Panc1 (cell line): Measurements from ENCODE around the gene USB1. TPM values are rescaled to one million over a fixed set of nuclear protein-coding genes. Genes with fewer than 3 reads are reported as not detected.

Source experiments
- ATAC-seq: fragments of 200-7000 bp; cut with Tn5 transposase; 2 replicates; pipeline ENCODE4 v1.9.1; 2020; ENCODE audit warnings: mild to moderate bottlenecking, moderate library complexity
- BruUV-seq: library from RNA; stranded (reverse); fragments of 400-500 nt; replicated peaks from 2 replicates; lab custom pipeline; 2021; lab: Mats Ljungman, UMichigan
- CTCF ChIA-PET: fragments of 300-600 bp; sonication (Branson Sonifier 250); formaldehyde crosslinking; loops from one replicate; lab custom pipeline; 2022; ENCODE audit warnings: antibody characterized with exemption; lab: Charles Lee
- POLR2A ChIA-PET: fragments of 300-600 bp; sonication (Branson Sonifier 250); formaldehyde crosslinking; loops from one replicate; lab custom pipeline; 2022; ENCODE audit warnings: antibody characterized with exemption; lab: Charles Lee
- DNase-seq: peaks from one replicate; pipeline ENCODE4 v3.0.0-alpha.2; 2010; ENCODE audit warnings: low read depth, low spot score
- H3K27ac ChIP-seq: 2 replicates; pipeline ENCODE4 v1.5.1; 2011; ENCODE audit warnings: mild to moderate bottlenecking, low read length, inconsistent platforms
- H3K27me3 ChIP-seq: fragments of 200-500 bp; sonication (Bioruptor generic); 2 replicates; pipeline ENCODE4 v1.6.0; 2014; ENCODE audit warnings: low read length, inconsistent platforms; ENCODE audit not compliant: control insufficient read depth, insufficient read depth
- H3K36me3 ChIP-seq: fragments of 200-500 bp; sonication (Bioruptor generic); 2 replicates; pipeline ENCODE4 v1.5.1; 2014; ENCODE audit warnings: inconsistent platforms, mild to moderate bottlenecking, low read length, moderate library complexity; ENCODE audit not compliant: control insufficient read depth, insufficient read depth
- H3K4me1 ChIP-seq: 2 replicates; pipeline ENCODE4 v1.5.1; 2011; ENCODE audit warnings: inconsistent platforms, mild to moderate bottlenecking, low read length, moderate library complexity; ENCODE audit not compliant: control insufficient read depth, insufficient read depth
- H3K4me3 ChIP-seq, 2 experiments: 2 replicates each; pipeline ENCODE4 v1.5.1; 2011 to 2012; ENCODE audit warnings: low read depth in 2 of 2, low read length in 2 of 2, mild to moderate bottlenecking in 2 of 2, inconsistent platforms in 1 of 2, moderate library complexity in 1 of 2
- H3K9me3 ChIP-seq: fragments of 200-500 bp; sonication (Bioruptor generic); 2 replicates; pipeline ENCODE4 v1.5.1; 2014; ENCODE audit warnings: low read depth, mild to moderate bottlenecking, inconsistent platforms, low read length, moderate library complexity; ENCODE audit not compliant: control insufficient read depth, insufficient read depth
- CTCF ChIP-seq: fragments of 450-650 bp; IDR thresholded peaks from 2 replicates; pipeline ENCODE4 v1.5.1; 2017; ENCODE audit warnings: mild to moderate bottlenecking
- POLR2AphosphoS5 ChIP-seq: IDR thresholded peaks from 2 replicates; pipeline ENCODE4 v1.6.1; 2012; ENCODE audit warnings: mild to moderate bottlenecking, low read depth, low read length, moderate library complexity
- REST ChIP-seq, 2 experiments: IDR thresholded peaks; 2 replicates each; pipeline ENCODE4 v1.6.1; 2011 to 2012; ENCODE audit warnings: low read depth in 2 of 2, control low read depth in 1 of 2, low read length in 1 of 2, mild to moderate bottlenecking in 1 of 2, moderate library complexity in 1 of 2; ENCODE audit not compliant: insufficient read depth in 1 of 2
- SIN3A ChIP-seq: IDR thresholded peaks from 2 replicates; pipeline ENCODE4 v1.6.1; 2012; ENCODE audit warnings: low read depth, mild to moderate bottlenecking, low read length, moderate library complexity, borderline replicate concordance; ENCODE audit not compliant: insufficient read depth
- TCF7L2 ChIP-seq: IDR thresholded peaks from 2 replicates; pipeline ENCODE4 v1.6.1; 2011; ENCODE audit warnings: mild to moderate bottlenecking, low read depth, low read length, inconsistent platforms
- in situ Hi-C: cut with HindIII; loops from 2 replicates; pipeline ENCODE4 v1.10.0; 2016; ENCODE audit warnings: low sequenced_read_pairs, low pct_unique_long_range_greater_than_20kb
- intact Hi-C: fragments of 100-400 bp; cut with micrococcal nuclease; formaldehyde crosslinking; loops from one replicate; pipeline ENCODE4 v1.10.0; 2022; ENCODE audit not compliant: unreplicated experiment
- total RNA-seq: library from RNA; stranded (reverse); gene quantifications from one replicate; pipeline ENCODE4 v1.2.1, GENCODE V29; 2021; ENCODE audit not compliant: unreplicated experiment

Gene USB1
- total RNA-seq, 1 experiment from 2014 or later, result 58.2 TPM

- in situ Hi-C loops, result no loop called here
- TF ChIP-seq SIN3A (no peak), REST (IDR thresholded peaks at IDR 0.05; ENCODE audit: insufficient read depth in 1 of 2, low read depth in 2 of 2, low read length in 1 of 2) (no peak), CTCF (no peak), POLR2AphosphoS5 (no peak), TCF7L2 (no peak)
- CTCF ChIA-PET, result no interaction called here
Observed at GRCh38 chr16:58049232-58050185, 48.3 kb downstream of the USB1 start.

GRCh38 chr16:58051296-58051695 is 50.1 kb downstream of the USB1 start:
- Histone ChIP-seq H3K27me3 (no peaks in the 10 kb centered on the region), H3K36me3 (no peaks in the 10 kb centered on the region), H3K9me3 (no peaks in the 10 kb centered on the region), H3K4me3 (no peak overlapping the region), H3K4me1 (no peaks in the 10 kb centered on the region; the same call in 1 of the 2 replicates), H3K27ac (no peak overlapping the region)
- TF ChIP-seq TCF7L2 (no peak), POLR2AphosphoS5 (no peak), REST (IDR thresholded peaks at IDR 0.05; ENCODE audit: insufficient read depth in 1 of 2, low read depth in 2 of 2, low read length in 1 of 2) (no peak), SIN3A (no peak), CTCF (no peak)
- ChIA-PET POLR2A (no interaction called here), CTCF (no interaction called here)
- ATAC-seq (no peak), DNase-seq (no peak)
- in situ Hi-C loops, result no loop called here
- no TSS peak for BruUV-seq
- intact Hi-C loops, result no loop called here

More at GRCh38 chr16:58049232-58050185, 48.3 kb downstream of the USB1 start:
- no peaks in the 10 kb centered on the region for H3K27me3 ChIP-seq
- no peak for DNase-seq
- no TSS peak for BruUV-seq
- intact Hi-C loops, result no loop called here
- no peak overlapping the region for H3K4me3 ChIP-seq
- no peak overlapping the region for H3K27ac ChIP-seq
- H3K36me3 ChIP-seq, result no peaks in the 10 kb centered on the region
- POLR2A ChIA-PET, result interaction anchor here (0.6 kb wide), 1 partner anchor 13 kb away, joined by 6 read pairs; no protein-coding TSS in a partner anchor
- ATAC-seq, result no peak
- H3K4me1 ChIP-seq, result no peaks in the 10 kb centered on the region; the same call in 1 of the 2 replicates
- H3K9me3 ChIP-seq, result no peaks in the 10 kb centered on the region
